Lower leg skin (tissue), 3 donors: Measurements from ENCODE around the gene BDH1.

ENCODE experiments used
- CTCF ChIP-seq, 3 donors: fragments of 450-650 bp; IDR thresholded peaks; one replicate each; pipeline ENCODE4 v1.5.1; 2016; ENCODE audit warnings: antibody characterized with exemption in 3 of 3, mild to moderate bottlenecking in 3 of 3, moderate library complexity in 2 of 3
- POLR2A ChIP-seq, 2 donors: fragments of 450-650 bp; IDR thresholded peaks; one replicate each; pipeline ENCODE4 v1.6.1; 2016 to 2017; ENCODE audit warnings: antibody characterized with exemption in 2 of 2, mild to moderate bottlenecking in 1 of 2, moderate library complexity in 1 of 2

GRCh38 chr3:197468167-197468566 lies 87.6 kb downstream of the BDH1 start:
- no peak for TF ChIP-seq CTCF (IDR thresholded peaks at IDR 0.05)
- no peak for TF ChIP-seq POLR2A (IDR thresholded peaks at IDR 0.05)
